GM12873 (cell line): ENCODE measurements around the gene CLCN7.

ENCODE experiments used
- CTCF ChIP-seq: IDR thresholded peaks from 2 replicates; pipeline ENCODE4 v1.5.1; 2012; ENCODE audit warnings: low read depth, mild to moderate bottlenecking, moderate library complexity, low read length, control low read depth; ENCODE audit not compliant: insufficient read depth; ENCODE audit errors: missing control alignments

CLCN7 gene

GRCh38 chr16:1495211-1495888, 20.5 kb upstream of the CLCN7 start:
- TF ChIP-seq CTCF, result no peak

GRCh38 chr16:1494711-1495110, 19.9 kb upstream of the CLCN7 start:
- no peak for TF ChIP-seq CTCF

GRCh38 chr16:1494129-1494640, 19.4 kb upstream of the CLCN7 start:
- peak; percentile 24 for TF ChIP-seq CTCF

GRCh38 chr16:1493746-1494094, 18.9 kb upstream of the CLCN7 start:
- no peak for TF ChIP-seq CTCF

- TF ChIP-seq CTCF, result no peak
Observed at GRCh38 chr16:1492923-1493745, 18.3 kb upstream of the CLCN7 start, which contains the start of gene TELO2. TSS of gene TELO2 (plus strand) at chr16:1493360. CDS start at chr16:1494282, 922 bp downstream.

GRCh38 chr16:1492082-1492922, 17.5 kb upstream of the CLCN7 start:
- no peak for TF ChIP-seq CTCF
